OCI-M2 (cell line): Measurements from ENCODE around the gene DTYMK.
"Not testable (repeated sequence)": the region's sequence is repeated elsewhere in the genome, so short reads cannot be mapped to it uniquely, and the experiment has no call there.

Experiments
- DNase-seq: peaks from one replicate; lab custom pipeline; 2025; ENCODE audit not compliant: unreplicated experiment; lab: John Stamatoyannopoulos, UW

DTYMK gene

DNA sequence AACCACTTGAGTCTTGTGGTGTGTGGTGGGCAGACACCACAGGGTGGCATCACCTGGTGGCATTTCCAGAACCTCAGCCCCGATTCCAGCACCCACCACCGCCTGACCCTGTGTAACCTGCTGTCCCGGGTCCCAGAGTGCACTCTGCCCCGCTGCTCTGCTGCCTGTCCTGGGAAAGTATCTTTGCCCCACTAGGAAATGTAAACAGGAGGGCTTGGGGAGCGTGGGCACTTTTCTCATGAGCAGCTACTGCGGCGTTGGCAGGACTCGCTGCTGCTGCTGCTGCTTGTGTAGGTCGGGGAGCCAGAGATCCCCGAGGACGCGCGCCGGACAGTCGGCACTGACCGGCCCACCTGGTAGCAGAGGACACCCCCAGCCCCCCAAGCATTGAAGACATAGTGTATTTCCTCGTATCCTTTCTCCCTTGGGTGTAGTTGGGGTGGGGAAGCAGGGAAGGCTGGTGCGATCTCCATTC, 13.4 kb downstream of the DTYMK start:
- DNase-seq: no peak

DNA sequence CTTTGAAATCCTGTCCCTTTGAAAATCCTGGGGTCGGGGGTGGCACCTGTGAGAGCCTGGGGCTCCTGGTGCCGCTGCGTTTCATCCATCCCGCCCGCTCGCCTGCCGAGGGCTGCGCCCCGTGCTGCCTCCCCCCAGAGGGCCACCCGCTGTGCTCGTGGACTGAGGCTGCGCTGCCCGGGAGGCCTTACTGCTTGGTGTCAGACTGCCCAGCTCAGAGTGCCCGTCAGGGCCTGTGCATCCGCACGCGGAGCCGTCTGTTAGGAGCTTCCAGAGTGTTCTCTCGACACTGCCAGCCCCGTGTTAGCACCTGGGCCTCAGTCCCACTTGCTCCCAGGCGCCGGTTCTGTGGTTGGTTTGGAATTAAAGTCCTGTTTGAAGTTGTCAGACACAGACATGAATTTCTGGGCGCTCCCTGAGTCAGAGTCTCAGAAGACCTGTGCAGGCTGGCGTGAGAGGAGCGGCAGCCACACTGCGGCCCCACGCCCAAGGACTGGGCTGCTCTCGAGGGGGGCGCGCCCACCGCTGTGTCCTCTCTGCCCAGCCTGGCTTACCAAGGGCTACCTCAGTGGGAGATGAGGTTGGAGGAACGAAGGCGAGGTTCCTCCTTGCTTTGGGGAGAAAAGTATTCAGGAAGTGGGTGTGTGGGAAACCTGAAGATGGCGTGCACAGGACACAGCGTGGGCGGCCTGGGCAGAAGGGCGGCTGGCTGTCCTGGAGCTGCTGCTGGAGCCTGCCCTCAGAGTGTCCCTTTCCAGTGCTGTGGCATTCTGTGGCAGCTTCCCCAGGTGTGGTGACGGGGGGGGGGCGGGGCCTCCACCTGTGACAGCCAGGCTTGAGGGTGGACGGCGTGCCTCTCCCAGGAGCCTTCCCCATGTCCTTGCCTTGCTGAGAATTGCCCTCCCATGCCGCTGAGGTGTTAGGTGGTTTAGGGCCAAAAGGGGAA, 14.1 kb downstream of the DTYMK start:
- no peak for DNase-seq

DNA sequence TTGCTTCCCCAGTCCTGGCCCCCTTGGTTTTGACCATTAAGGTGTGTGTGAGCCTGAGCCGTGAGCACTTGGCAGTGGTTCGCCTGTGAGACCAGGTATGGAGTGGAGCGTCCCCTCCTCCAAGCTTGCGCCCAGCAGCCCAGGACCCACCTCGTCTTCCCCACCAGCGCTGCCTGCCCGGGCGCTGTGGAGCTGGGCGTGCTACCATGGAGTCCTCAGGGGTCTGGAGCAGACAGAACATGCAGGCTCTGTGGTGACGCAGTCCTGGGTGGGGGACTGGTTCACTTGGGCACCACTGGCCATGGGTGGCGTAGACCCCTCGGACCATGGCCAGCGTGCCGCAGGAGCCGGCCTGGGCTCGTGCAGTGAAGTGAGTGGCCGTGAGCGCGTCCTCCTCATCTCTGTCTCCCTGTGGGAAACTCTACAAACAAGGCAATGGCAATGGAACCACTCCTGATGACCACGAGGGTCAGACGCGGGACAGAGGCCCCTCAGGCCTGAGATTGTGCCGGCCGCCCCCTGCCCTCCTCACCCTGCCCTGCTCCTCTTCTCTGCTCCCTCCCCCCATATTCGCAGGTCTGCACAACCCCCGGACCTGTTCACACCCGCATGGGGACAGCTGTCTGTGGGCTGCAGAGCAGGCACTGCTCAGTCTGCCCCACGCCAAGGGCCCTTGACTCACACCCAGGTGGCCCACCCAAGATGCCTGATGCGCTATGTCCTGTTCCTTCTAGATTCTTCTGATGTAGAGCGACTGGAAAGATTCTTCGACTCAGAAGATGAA, 15.0 kb downstream of the DTYMK start:
- no peak for DNase-seq

DNA sequence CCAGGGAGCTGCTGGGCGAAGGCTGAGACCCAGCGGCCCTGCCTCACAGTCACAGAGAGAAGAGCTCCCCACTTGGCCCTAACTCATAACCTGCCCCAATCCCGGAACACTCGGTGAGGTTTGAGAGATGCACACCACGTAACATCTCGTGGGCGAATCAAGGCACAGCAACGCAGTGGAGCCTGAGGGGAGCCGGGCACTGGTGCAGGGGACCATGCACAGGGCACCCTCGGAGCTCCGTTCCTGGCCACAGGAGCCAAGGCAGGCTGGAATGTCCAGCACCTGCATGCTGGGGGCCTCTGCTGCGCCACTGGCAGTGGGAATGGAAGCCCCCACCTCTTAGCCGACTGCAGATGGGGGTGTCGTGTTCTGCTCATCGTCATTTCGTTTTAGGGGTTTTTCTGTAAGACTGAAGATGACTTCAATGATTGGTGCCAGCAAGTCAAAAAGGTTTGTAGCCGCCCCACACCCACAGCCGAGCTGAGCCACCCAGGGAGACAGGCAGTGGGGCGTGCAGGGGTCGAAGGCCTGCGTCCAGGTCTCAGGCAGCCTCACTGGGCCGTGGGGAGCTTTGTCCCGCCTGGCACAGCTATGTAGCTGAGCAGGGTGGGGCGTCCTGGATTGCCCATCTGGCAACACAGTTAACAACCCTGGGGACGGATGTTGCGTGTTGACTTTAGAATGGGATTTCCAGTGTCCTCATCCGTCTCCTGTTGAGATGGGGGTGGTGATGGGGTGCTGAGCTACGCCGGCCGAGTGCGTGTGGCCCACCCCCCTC, 16.1 kb downstream of the DTYMK start:
- DNase-seq: no peak

DNA sequence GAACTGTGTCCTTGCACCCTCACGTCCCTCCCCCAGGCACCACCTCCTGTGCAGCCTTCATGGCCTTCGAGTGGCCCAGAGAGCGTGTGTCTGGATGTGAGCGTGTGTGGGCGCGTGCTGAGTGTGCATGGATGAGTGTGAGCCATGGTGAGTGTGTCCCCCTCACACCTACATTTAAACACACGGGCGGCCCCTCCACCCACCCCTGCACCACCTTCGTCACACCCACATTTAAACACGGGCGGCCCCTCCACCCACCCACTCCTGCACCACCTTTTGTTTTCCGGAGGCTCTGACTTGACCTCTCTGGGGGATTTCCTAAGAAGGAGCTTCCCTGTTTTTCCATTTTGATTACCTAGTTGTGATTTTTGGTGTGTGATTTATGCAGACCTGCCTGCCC, 17.8 kb downstream of the DTYMK start:
- DNase-seq: no peak

DNA sequence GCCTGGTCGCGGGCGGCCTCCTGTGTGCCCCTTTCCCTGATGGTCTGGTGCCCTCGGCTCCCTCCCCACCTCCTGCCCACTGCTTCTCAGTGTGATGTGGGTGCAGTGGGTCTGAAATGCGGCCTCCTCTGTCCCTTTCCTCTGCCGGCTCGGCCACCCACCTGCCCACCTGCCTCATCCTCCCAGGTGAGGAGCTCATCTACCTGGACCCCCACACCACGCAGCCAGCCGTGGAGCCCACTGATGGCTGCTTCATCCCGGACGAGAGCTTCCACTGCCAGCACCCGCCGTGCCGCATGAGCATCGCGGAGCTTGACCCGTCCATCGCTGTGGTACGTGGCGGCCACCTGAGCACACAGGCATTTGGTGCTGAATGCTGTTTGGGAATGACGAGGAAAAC, 18.3 kb downstream of the DTYMK start:
- no peak for DNase-seq

DNA sequence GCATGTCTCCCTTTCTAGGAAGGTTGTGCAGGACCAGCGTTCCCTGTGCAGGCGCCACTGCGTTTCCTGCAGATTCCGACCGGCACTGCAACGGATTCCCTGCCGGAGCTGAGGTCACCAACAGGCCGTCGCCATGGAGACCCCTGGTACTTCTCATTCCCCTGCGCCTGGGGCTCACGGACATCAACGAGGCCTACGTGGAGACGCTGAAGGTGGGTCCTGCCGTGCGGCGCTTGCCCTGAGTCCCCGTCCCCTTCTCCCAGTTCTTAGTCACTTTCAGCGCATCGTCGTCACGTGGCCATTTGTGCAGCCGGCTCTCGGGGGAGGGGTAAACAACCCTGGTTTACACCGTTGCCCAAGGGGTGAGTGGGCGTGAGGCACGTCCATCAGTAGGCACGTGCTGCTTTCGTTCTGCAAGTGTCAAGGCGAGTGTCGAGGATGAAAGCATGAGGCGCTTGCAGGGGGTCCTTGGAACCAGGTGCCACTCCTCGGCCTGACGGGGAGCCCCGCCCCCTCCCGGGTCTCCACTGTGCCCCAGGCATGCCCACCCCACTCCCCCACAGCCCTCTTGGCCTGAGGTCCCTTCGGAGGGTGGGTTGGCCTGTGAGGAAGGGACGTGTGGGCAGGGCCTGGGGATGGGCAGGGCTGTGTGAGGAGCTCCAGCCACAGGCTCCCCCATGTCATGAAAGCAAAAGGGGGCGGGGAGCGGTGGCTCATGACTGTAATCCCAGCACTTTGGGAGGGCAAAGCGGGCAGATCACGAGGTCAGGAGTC, 19.8 kb downstream of the DTYMK start:
- no peak for DNase-seq

DNA sequence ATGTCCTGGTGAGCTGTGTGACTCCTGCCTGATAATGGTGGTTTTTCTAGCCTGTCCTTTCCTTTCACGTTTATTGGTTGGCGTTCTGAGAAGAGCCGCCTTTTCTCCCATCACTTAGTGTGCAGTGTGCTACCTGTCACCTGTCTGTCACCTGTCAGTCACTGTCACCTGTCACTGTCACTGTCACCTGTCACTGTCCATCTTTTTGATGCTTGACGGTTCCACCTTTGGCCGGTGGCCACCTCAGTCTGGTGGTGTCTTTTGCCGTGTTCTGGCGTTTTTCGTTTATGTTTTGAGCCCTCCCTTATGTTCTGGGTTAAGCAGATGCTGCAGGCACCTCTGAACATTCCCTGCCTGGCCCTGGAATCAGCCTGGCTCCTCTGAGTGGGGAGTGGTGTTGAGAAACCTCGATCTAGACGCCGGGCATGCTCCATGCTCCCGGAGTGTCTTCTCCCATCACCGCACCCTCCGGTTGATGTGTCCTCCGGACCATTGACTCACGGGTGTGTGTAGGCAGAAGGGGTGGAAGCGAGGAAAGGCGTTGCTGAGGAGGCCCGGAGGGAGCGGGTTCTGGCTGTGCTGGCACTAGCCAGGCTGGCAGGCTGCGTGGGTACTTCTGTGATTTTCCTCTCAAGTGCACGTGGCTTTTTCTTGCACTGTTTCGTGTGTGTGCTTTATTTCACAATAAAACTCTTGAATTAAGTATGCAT, 20.7 kb downstream of the DTYMK start:
- no peak for DNase-seq

DNA sequence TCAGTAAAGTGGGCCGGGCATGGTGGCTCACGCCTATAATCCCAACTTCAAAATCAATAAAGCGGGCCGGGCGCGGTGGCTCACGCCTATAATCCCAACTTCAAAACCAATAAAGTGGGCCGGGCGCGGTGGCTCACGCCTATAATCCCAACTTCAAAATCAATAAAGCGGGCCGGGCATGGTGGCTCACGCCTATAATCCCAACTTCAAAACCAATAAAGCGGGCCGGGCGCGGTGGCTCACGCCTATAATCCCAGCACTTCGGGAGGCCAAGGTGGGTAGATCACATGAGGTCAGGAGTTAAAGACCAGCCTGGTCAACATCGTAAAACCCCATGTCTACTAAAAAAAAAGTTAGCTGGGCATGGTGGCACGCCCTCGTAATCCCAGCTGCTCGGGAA, 23.9 kb downstream of the DTYMK start:
- DNase-seq: not testable (repeated sequence)

DNA sequence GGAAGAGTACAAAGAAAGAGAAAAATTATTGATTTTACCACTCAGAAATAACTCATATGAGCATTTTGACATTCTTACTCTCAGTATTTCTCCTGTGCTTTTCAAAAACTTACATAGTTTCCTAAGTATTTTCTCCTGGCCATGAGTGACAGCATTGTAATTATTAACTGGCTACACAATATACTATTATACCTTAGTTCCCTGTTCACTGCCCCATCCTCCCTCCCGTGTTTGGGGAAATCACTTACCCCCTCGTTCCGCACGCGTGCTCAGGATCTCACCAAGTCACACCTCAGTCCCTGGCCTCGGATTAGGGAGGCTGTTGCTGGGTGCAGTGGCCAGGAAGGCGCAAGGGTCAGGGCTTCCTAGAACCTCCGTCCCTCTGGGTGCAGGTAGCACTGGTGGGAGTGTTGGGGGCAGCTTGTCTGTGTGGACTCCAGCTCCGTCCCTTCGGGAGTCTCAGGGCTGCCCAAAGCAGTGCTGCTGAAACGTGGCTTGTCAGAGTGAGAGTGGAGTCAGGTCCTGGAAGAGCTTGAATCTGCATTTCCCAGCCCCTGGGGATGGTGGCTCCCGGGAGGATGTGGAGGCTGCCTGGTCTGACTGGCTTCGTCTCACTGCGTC, 25.9 kb downstream of the DTYMK start:
- DNase-seq: no peak

DNA sequence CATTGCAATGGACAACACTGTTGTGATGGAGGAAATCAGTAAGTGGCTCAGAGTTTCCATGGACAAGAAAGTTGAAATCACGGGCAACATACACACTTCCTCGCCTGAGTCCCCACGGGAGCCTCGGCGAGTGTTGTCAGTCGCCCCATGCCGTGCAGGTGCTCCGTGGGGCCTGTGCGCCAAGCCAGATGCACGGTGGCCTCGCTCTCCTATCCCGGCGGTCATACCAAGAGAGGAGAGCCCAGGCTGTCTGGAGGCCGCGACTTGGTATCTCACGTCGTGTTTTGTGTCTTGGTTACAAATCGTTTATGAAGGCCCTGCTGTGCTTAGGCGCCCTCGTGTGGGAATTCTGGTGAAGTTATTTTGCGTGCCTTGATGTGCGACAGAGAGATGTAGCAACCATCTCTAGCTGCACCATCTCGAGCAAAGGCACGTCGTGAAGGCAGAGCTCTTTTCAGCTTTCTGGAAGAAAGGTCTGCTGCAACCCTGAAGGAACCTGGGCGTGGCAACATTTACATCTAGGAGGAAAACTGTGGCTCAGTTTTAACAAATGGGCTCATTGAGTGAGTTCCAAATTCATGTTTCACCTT, 27.4 kb downstream of the DTYMK start:
- DNase-seq: no peak

DNA sequence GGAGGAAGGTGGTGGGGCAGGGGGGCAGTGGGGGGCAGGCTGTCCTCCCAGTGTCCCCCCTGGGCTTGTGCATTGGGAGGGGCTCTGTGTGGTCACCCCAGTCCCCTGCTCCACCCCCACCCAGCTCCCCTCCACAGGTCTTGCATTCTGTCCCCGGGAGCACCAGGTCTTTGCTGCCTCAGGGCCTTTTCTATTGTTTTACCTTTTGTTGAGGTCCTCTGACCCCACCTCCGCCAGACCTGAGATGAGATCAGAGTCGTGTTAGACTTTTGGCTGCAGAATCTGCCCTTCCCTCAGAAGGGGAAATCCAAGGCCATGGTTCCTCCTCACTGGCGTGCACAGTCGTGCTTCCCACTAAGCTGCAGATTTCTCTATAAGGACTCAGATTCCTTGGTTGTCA, 28.3 kb downstream of the DTYMK start:
- DNase-seq: no peak

DNA sequence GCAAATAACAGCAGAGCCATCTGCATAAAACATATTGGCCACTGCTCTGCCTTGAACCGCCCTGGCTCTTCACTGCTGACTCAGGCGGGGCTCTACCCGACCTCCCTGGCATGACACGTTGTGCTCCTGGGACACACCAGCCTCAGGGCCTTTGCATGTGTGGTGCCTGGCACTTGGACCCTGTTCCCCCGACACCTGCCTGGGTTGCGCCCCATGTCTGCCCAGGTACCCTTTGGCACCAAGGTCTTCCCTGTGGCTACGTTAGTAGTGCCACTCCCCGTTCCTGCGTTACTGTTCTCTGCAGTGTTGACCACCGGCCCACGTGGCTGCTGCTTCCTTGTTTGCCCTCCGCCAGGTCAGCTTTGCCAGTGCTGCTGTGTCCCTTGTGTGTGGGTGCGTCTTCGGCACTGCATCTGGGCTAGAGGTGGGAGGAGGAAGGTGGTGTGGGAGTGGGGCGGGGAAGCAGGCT, 28.8 kb downstream of the DTYMK start:
- no peak for DNase-seq

DNA sequence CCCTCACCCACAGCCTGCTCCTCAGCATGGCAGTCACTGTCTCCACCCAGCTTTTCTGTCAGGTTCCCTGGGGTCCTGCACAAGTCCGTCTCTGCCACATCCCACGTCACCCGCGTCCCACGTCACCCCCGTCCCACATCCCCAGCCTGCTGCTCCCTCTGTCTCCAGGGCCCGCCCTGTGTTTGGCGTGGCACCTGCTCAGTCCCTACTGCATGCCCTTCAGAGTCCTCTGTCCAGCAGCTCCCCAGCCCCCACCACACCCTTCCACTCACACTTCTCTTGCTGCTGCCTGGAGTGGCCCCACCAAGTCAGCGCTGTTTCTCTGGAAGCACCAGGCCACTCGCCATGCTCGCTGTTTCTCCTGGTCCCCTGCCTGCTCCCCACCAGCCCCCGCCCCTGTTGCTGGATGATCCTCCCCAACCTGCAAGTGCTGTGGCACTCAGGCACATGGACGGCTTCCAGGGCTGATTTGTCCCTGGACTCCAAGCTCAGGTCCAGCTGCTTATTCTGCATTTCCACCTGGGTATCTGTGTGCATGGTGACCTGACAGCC, 30.3 kb downstream of the DTYMK start:
- no peak for DNase-seq

DNA sequence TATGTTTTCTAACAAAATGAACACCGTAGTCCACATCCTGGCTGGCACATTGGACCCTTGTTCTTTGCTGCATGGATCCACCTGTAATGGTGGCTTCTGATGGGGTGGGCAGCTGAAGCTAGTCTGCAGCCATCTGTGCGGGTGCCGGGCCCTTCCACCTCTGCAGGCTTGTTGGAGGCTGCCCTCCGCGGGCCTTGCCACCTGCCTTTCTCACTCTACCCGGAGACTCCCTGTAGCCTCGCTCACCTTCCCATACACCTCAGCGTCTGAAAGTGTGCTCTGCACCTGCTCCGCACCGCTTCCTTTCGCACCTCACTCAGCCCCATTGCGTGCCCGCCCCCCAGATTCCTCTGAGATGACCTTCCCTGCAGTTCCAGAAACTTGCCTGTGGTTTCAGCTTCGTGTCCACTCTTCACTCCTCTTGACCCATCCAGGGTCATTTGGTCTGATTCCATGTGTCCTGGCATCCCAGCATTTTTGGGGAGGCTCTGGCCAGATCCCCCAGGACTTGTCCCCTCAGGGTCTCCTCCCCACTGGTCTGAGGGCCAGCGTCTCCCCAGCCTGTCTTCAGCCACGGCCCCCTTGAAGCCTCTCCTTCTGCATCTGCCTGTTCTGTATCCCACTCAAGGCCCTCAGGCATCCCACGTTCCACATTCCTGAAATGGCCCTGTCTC, 31.0 kb downstream of the DTYMK start:
- no peak for DNase-seq

DNA sequence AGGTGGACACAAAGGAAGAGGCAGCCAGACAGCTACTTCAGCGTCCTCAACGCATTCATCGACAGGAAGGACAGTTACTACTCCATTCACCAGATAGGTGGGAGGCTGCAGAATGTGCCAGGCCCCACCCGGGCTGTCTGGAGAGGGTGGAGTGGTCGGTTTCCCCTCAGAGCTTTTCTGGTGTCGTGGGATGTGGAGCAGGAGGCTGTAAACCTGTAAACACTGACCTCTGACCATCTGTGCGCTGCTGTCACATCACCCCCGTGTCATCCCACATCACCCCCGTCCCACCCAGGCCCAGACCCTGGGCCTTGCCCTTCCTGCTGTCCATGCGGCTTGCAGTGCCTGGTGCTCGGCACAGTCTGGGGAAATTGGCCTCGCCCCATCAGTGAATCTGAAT, 32.1 kb downstream of the DTYMK start:
- no peak for DNase-seq

DNA sequence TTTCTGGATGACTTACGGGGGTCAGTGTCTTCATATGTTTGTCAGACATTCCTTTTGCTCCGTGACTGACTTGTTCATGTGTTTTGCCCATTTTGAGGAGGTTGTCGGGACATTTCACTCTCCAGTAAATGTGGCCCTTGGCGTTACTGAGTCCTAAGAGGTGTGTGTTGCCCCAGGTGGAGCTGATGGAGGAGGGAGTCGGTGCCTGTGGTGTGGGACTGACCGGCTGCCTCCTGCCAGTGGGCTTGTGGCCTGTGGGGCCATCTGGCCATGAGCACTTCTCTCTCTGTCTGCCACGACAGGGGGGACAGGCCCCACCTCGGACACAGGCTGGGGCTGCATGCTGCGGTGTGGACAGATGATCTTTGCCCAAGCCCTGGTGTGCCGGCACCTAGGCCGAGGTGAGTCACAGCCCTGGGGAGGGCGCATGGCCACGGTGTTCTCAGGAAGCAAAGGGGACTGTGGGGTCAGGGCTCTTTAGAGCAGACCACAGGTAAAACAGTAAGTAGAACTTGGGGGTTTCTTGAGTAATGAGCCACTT, 33.3 kb downstream of the DTYMK start:
- no peak for DNase-seq

DNA sequence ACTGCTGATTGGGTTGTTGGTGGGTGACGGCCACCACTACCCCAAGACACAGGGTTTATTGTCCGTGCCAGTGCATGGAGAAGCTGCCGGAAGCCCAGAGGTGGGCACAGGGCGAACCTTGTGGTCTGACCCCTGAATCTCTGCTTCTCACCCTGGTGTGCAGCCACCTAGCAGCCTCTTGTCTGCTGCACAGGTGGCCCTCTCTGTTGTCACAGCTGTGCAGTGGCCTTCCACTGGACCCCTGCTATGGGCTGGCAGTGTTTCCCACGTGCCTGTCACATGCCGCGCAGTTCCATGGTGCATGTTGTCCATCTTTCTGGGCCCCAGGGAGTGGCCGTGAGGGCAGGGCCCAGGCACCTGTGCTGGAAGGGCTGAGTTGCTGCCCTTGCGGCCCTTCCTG, 33.9 kb downstream of the DTYMK start:
- DNase-seq: no peak
